GM18526 (cell line): ENCODE measurements around the gene CHD2.

Experiments
- POLR2A ChIP-seq: IDR thresholded peaks from 3 replicates; pipeline ENCODE4 v1.6.1; 2011; ENCODE audit not compliant: insufficient read length; ENCODE audit errors: extremely low read depth

Gene CHD2

GRCh38 chr15:92958105-92958504 is 58.0 kb downstream of the CHD2 start:
- no peak for TF ChIP-seq POLR2A

DNA sequence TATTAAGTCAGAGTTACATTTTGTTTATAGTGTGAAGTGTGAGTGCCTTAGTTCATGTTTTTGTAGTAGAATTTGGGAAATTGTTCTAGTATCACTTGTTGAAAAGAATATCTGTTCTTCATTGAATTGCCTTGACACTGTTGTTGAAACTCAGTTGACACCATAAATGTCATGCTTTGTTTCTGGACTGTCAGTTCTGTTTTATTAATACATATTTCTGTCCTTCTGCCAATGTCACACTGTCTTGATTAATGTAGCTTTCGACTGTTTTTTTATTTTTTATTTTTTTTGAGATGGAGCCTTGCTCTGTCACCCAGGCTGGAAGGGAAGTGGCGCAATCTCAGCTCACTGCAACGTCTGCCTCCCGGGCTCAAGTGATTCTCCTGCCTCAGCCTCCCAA is 59.1 kb downstream of the CHD2 start:
- TF ChIP-seq POLR2A: no peak

- no peak for TF ChIP-seq POLR2A
Measured at GRCh38 chr15:92960996-92961681, 61.0 kb downstream of the CHD2 start.

GRCh38 chr15:92962914-92963313 is 62.8 kb downstream of the CHD2 start:
- TF ChIP-seq POLR2A: no peak

- no peak for TF ChIP-seq POLR2A
Measured at GRCh38 chr15:92963794-92964193, 63.7 kb downstream of the CHD2 start.

- no peak for TF ChIP-seq POLR2A
Measured at GRCh38 chr15:92968926-92969651, 69.0 kb downstream of the CHD2 start.

- TF ChIP-seq POLR2A: no peak
Measured at GRCh38 chr15:92970656-92971055, 70.5 kb downstream of the CHD2 start.

DNA sequence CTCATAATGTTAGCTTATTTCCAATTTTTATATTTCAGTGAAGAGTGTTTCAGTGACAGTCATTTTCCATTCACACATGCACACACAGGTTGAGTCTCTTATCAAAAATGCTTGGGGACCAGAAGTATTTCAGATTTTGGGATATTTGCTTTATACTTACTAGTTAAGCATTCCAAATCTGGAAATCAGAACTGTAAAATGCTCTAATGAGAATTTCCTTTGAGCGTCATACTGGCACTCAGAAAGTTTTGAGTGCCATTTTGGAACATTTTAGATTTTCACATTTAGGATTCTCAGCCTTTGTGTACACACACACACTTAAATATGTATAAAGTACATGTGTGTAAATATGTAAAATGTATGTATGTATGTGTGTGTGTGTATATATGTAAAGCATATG is 71.0 kb downstream of the CHD2 start:
- TF ChIP-seq POLR2A: no peak

GRCh38 chr15:92971713-92972112 is 71.6 kb downstream of the CHD2 start:
- no peak for TF ChIP-seq POLR2A

DNA sequence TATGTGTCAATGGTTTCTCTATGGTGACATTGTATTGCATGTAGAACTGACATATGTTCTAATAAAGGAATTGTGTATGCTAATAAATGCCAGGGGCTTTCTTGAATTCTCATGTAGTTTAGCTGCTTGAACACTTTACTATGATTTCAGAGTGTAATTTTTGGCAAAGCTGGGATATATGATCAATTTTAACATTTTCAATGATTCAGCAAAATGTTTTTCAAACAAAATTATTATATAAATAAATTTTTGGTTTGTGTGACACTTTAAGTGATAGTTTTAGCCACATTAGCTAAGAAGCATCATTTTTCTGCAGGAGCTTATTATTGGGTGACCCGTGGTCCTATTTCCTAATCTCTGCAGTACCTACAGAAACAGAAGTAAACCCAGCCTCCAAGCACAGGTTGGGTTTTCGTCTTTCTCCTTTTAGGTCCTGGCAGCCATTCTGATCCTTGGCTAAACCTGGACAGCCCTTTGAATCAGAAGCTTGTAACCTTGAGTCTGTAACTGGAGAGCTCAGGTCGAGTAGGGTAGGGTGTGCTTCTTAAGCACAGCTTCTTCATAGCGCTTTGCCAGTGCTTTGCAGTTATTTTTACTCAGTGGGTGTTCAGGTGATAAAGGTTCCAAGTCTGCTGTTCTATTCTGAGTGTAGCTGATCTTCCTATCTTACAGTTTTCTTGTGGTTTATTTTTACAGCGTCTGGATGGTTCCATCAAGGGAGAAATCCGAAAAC is 74.2 kb downstream of the CHD2 start:
- no peak for TF ChIP-seq POLR2A

GRCh38 chr15:92979011-92979701 is 79.0 kb downstream of the CHD2 start:
- TF ChIP-seq POLR2A: no peak

- no peak for TF ChIP-seq POLR2A
Measured at GRCh38 chr15:92981333-92981732, 81.2 kb downstream of the CHD2 start.

DNA sequence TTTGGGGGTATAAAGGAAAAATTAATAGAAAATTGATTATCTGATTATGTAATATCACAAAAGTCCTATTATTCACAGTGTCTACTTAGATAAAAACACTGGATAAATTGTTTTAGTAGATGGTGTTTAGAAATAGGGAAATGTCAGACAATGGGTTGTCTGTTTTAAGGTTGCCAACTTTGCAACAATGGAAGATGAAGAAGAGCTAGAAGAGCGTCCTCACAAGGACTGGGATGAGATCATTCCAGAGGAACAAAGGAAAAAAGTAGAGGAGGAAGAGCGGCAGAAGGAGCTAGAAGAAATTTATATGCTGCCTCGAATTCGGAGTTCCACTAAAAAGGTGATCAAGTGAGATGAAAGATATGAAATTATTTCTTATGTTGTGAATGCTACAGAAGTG is 84.0 kb downstream of the CHD2 start:
- no peak for TF ChIP-seq POLR2A

DNA sequence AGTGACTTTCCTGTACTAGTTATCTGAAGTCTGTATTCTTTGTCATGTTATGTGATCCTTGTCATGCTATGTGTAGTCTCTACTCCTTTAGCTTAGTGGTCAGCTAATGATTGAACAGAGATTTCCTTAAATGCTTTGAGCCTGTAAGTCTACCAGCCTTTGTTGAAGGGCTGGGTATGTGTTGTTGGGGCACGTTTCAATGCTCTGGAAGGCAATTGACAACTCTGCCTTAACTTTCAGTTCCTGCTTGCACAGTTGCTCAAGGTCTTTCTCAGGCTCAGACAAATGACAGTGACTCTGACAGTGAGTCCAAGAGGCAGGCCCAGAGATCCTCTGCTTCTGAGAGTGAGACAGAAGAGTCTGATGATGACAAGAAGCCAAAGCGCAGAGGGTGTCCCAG is 89.3 kb downstream of the CHD2 start:
- no peak for TF ChIP-seq POLR2A

GRCh38 chr15:92990031-92990430 is 89.9 kb downstream of the CHD2 start:
- TF ChIP-seq POLR2A: no peak
